HG03558 (cell line): Measurements from ENCODE around the gene FBXO44.

Experiments used
- ATAC-seq: cut with Tn5 transposase; IDR thresholded peaks from one replicate; pipeline ENCODE4 v1.9.1; 2021; ENCODE audit warnings: moderate number of reproducible peaks; ENCODE audit not compliant: unreplicated experiment; ENCODE audit errors: extremely low read depth

The FBXO44 gene

DNA sequence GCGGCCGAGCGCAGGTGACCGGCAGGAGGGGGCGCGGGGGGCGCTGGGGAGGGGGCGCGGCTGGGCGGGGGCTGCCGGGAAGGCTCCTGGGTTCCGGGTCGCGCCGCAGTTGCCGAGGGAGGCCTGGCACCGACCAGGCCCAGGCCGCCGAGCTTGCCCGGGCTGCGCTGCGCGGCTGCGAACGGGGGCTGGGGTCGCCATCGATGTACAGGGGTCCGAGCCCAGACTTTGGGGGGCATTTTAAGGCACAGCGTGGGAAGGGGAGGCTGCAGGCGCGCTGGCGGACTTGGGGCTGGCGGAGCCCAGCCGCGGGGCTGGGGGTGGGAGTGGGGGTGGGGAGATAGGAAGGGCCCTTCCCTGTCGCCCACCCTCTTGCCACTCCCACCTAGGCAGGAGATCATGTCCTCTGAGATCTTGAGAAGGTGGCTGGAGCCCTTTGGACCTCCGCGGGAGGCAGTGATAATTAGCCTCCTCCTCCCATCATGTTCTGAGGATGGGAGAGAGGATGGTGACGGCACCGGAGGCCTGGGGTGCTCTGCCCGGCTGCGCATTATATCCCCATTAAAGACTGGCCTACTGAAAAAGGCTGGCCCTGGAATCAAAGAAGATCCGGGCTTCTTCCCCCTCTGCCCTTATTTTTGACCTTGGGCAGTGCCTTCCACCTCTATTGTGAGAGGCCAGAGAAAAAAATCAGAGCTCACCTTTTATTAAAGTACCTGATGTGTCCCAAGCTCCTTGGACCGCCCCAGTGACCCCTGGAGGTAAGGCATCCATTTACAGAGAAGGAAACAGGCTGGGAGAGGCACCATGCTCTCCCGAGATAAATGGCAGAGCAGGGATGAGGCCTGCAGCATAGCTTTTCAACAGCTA lies 497 bp downstream of the FBXO44 start:
- no peak for ATAC-seq

DNA sequence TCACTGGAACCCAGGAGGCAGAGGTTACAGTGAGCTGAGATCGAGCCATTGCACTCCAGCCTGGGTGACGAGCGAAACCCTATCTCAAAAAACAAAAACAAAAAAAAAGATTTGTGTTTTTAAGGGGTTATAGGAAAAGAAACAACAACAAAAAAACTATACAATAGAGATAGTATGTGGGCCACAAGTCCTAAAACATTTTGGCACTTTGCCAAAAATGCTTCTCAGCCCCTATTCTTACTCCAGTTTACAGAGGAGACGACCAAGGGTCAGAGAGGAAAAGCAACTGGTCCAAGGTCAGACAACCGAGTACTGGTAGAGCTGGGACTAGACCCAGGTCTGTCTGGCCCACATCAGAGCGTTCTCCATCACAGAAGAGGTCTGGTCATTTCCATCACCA lies 3.0 kb downstream of the FBXO44 start:
- no peak for ATAC-seq

DNA sequence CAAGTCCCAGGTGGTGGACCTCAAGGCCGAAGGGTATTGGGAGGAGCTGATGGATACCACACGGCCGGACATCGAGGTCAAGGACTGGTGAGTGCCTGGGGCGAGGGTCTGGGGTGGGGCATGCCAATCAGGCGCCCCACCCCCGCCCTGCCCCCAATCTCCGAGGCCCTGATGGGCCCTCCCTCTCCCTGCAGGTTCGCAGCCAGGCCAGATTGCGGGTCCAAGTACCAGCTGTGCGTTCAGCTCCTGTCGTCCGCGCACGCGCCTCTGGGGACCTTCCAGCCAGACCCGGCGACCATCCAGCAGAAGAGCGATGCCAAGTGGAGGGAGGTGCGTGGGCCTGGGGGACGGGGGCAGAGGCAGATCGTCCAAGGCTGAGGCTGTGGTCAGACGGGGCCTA lies 3.9 kb downstream of the FBXO44 start:
- no peak for ATAC-seq

DNA sequence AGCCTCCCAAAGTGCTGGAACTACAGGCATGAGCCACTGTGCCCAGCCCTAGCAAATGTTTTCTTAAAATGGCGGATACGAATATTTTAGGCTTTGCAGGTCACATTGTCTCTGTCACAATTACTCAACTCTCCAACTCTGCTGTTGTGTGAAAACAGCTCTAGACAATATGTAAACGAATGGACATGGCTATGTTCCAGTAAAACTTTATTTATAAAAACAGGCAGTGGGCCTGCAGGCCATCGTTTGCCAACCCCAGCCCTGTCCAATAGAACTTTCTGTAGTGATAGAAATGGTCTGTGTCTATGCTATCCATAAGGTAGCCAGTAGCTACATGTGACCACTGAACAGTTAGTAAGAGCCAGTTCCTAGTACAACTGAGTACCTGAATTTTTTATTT lies 5.1 kb downstream of the FBXO44 start:
- no peak for ATAC-seq

DNA sequence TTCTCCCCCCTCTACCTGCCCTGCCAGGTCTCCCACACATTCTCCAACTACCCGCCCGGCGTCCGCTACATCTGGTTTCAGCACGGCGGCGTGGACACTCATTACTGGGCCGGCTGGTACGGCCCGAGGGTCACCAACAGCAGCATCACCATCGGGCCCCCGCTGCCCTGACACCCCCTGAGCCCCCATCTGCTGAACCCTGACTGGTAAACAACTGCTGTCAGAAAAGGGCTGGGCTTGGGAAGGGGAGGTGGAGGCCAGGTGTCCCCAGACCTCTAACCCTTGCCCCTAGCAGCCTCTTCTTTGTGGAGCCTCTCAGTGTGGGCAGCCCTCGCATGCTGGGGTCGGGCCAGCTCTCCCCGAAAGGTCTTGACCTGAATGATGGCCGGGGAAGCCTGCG lies 6.4 kb downstream of the FBXO44 start:
- no peak for ATAC-seq

DNA sequence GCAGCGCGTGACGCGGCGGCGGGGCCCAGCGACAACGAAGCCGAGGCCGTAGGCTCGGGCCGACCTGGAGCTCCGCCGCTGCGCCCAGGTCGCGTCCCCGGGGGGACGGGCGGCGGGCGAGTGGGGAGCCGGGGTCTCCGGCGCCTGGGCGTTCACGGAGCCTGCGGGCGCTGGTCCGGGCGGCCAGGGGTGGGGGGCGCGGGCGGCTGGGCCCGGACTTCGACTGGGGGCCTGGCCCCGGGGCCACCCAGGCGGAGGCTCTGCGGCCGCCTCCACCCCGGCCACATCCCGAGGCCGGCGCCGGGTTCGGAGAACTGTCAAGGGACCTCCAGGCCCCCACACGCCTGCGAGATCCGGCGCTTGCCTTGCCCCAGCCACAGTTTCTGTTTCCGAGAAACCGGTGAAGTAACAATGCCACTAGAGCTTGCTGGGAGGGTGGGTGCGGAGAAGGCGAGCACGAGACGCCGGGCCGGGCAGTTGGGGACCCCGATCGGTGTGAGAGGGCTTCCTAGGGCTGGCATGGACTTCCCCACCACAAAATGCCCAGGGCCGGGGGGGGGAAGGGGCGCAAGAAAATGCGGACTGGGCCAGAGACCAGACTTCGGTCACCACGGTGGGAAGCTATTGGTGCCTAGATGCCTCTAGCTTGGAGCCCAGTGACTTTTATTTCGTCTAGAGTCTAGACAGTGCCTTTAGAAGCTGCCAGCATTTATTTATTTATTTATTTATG lies 9.8 kb downstream of the FBXO44 start:
- no peak for ATAC-seq

DNA sequence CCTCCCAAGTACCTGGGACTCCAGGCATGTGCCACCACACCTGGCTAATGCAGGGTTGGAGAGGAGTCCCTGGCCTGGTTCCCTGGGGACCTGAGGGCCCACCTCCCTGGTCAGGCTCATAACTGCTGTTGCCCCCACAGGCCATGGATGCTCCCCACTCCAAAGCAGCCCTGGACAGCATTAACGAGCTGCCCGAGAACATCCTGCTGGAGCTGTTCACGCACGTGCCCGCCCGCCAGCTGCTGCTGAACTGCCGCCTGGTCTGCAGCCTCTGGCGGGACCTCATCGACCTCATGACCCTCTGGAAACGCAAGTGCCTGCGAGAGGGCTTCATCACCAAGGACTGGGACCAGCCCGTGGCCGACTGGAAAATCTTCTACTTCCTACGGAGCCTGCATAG lies 13.8 kb downstream of the FBXO44 start:
- no peak for ATAC-seq

DNA sequence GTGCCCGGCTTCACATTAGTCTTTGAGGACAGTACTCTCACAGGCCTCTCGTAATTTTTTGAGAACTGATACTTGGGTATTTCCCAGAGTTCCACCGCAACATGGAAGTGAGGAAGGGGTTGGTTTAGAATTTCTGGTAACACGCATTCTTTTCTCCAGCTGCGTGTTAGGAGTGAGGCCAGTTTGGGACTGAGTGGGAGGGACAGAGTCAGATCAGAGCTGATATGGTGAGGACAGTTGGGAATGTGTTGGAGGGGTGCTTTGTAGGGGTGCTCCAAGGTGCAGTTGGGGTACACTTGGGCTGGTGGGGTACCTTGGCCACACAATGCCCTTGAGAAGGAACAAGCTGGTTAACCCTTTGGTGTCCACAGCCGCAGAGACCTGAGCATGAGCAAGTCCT lies 16.1 kb downstream of the FBXO44 start:
- ATAC-seq, result no peak

DNA sequence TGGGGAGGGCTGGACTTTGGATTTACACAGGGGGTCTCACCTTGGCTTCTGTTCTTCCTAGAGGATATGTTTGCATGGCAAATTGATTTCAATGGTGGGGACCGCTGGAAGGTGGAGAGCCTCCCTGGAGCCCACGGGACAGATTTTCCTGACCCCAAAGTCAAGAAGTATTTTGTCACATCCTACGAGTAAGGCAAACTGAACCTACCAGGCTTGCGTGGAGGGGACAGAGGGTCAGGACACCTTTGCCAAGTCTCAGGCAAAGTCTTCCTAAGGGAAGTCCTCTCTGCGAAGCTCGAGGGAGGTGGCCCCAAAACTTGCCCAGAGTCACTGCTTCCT lies 16.5 kb downstream of the FBXO44 start:
- no peak for ATAC-seq

DNA sequence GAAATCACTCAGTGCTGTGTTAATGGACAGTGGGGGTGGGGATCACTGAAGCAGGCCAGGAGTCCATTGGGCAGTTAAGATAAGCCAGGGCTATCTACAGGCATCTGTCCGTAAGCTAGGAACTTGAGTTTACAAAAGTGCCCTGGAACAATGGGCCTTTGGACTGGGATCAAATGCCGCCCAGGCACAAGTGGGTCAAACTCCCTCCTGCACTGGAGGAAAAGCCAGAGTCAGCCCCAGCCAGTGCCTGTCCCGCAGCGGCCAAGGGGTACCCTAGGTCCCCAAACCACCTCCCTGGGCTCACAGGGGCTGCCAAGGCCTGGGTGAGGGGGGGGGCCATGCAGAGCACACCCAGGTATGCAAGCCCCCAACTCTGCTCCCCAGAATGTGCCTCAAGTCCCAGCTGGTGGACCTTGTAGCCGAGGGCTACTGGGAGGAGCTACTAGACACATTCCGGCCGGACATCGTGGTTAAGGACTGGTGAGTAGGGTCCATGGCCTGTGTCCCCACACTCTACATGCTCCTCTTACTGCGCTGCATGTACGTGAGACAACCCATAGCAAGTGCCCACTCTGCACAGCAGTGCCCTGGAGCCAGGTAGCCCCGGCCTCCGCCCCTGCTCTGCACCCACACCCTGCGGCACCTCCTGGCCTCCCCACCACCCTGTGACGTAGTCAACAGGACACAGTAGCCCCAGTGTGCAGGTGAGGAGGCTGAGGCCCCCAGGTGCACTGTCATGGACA lies 17.0 kb downstream of the FBXO44 start:
- ATAC-seq, result no peak

DNA sequence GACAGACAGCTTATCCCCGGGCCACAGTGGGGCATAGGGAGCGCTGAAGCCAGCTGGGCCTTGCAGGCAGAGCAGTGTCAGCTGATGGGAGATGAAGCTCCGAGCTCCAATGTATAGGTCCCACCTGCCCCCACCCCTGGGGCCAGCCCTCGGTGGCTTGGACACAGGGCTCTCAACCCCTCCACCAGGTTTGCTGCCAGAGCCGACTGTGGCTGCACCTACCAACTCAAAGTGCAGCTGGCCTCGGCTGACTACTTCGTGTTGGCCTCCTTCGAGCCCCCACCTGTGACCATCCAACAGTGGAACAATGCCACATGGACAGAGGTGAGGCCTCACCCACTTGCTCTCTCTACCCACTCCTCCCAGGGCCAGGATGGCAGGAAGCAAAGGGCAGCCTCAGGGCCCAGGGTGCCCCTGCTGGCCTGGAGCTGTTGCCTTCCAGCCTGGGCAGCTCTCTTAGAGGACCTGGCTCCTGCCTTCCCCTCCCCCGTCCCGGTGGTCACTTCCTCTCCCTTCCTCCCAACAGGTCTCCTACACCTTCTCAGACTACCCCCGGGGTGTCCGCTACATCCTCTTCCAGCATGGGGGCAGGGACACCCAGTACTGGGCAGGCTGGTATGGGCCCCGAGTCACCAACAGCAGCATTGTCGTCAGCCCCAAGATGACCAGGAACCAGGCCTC lies 18.6 kb downstream of the FBXO44 start:
- no peak for ATAC-seq

DNA sequence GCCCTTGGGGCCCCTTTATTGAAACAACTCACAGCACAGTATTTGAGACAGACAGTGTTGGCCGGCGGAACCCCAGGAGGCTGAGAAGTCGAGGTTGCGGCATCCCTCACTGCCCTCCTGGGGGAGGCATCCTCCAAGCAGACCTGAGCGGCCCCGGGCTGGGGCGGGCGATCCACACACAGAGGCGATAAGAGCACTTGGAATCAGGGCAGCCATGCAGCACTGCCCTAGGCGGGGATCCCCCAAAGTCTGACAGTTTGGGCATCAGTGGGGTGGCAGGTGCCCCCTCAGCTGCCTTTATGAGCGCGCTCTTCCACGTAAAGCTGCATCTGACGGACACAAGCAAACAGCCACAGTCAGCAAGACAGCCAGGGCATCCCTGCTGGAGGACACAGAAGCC lies 19.8 kb downstream of the FBXO44 start:
- ATAC-seq, result no peak

DNA sequence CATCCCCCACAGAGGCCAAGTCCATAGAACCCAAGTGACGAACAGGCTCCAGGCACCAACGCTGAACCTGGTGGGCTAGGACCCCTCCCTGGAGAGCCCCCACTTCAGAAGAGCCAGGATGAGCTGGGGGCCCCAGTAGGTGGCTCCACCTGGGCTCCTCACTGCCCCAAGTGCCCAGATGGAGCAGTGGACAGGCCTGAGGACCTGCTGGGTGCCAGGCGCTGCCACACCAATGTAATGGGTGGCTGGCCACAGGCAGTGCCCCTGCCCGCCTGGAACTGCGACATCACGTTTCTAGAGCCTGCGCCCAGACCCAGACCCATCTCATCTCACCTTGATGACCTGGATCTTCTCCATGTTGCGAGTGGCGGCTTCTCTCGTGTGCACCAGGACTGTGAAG lies 20.6 kb downstream of the FBXO44 start:
- ATAC-seq, result no peak

DNA sequence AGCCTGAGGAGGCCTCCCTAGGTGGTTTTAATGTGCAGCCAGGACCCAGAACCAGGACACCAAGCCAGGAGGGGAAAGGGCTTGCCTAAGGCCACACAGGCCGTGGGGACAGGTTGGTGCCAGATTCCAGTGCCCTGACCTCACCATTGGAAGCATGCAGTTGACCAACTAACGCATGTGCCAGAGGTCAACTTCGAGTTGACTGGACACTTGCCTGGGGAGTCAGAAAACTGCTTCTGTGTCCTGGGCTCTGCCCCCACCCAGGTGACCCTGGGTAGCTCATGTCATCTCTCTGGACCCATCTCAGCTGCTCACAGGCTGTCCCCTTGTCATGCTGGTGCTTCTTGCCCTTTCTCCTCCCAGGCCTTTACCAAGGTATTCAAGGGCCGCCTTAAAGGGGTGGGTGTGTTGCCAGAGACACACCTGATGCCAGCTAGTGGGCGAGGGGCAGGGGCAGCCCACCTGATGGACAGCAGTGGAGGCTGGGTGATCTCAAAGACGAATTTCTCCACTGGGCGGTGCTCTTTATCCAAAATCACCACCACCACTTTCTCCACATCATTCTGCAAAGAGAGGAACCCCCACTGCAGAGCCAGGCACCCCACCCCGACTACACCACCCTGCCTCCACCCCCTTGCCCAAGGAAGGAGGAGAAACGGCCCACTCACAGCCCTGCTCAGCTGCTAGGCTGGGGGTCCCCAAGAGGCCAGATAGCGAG lies 21.9 kb downstream of the FBXO44 start:
- ATAC-seq, result no peak

DNA sequence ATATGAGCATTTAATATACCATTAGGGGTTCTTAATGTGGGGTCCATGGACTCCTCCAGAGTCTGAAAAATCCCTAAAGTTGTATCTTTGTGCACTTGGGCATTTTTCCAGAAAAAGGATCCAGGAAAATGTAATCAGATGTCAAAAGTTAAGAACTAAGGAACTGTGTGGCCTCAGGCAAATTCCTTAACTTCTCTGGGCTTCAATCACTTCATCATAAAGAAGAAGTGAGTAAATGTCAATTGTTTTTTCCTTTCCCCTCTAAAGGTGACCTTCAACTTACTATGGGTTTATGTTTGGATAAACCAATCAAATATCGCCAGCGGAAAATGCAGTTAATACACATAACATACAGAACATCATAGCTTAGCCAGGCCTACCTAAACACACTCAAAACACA lies 23.8 kb downstream of the FBXO44 start:
- ATAC-seq, result no peak

DNA sequence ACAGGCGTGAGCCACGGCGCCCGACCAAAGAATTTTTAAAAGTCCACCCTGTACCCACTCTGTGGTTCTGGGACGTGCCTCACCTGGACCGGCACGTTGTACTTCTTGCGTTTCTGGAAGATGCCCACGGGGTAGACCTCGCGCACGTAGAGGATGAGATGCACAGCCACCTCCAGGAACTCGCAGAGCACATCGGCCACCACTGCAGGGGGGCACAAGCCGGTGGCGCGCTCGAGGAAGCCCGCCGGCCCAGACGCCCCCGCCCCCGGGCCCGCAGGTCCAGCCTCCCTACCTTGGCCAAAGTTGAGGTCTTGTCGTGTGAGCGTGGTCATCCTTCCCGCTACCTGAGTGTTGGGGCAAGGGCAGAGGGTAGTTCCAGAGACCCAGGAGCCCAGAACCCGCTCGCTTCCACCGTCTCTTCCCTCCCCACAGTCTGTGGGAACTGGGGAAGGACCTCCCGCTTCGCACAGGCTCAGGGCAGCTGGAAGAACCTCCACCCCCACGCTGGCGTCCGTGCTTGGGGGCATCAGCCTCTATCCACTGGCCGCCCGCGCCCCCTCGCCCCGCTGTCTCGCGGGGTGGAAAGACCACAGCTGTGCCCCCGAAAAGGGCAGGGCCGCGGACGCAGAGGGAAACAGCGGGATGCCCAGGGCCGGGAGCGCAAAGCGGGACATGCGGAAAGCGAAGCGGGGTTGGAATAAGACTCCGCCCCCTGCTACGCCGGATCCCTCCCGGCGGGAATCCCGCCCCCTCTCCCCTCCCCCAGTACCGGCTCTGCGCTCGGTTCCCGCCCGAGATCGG lies 25.8 kb downstream of the FBXO44 start:
- ATAC-seq, result no peak

DNA sequence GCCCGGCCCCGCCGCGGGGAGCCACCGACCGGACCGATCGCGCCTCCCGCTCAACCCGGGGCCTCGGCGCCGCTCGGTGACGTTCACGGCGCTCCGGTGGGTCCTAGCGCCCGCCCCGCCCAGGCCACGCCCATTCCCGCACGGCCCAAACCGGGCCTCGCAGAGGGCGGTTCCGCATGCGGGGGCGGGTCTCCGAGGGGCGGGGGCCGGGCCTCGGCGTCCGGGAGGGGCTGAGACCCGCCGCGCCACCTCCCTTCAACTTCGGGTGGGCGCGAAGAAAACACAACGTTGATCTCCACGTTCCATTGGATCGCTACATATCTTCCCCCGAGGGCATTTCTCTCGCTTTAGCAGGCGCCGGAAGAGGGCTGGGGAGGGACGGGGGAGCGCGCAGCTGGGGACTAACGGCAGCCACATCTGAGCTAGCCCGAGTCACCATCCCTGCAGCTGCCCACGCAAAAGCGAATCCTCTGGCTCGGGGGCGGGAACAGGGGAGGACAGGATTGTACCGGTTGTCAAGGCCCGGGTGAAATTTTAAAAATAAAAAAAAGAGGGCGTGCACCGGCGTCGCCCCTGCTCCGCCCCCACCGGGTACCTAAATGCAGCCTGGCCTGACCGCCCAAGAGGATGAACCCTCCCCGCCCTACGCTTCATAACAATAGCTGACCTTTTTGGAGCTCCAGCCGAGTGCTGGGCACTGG lies 26.5 kb downstream of the FBXO44 start, which contains the start of gene MAD2L2:
Gene MAD2L2 (minus strand): TSS at position 78 of the 701 bp plus-strand sequence. CDS start 547 bp downstream, outside the sequence.
- no peak for ATAC-seq

DNA sequence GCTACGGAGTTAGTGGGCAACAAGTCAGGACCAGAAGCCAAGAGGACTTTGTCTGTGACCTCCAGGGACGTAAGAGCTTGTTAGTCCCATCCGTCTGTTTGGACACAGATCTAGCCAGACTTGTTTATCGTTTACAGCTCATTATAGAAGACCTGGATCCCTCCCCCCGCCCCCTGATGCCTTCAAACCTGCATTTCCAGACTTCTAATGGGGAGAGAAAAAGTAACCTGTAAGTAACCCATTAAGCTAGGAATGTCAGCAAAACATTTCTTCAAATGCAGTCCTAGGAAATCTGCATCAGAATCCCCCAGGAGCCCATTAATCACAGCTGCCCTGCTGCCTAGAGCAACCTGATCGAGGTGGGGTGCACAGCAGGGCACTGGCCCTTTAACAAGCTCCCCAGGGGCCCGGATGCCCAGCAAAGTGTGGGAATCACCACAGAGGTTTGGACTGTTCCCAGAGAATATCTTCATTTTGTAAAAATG lies 27.7 kb downstream of the FBXO44 start:
- ATAC-seq, result no peak
